ENCODE data around the gene NKAIN2.

The NKAIN2 gene

GRCh38 chr6:124755321-124755720 is 951.7 kb downstream of the NKAIN2 start:
- TF ChIP-seq CTCF (IDR thresholded peaks at IDR 0.05; ENCODE audit: low read depth, low read length, missing control alignments): no peak
- no peak overlapping the region for H3K4me3 ChIP-seq (replicated peaks; ENCODE audit: low read depth, low read length)
- DNase-seq (ENCODE audit: extremely low read depth, low read depth): no peak

GRCh38 chr6:124757560-124757959 is 953.9 kb downstream of the NKAIN2 start:
- TF ChIP-seq CTCF (IDR thresholded peaks at IDR 0.05; ENCODE audit: low read depth, low read length, missing control alignments): no peak
- H3K4me3 ChIP-seq (replicated peaks; ENCODE audit: low read depth, low read length): no peak overlapping the region
- no peak for DNase-seq (ENCODE audit: extremely low read depth, low read depth)

DNA sequence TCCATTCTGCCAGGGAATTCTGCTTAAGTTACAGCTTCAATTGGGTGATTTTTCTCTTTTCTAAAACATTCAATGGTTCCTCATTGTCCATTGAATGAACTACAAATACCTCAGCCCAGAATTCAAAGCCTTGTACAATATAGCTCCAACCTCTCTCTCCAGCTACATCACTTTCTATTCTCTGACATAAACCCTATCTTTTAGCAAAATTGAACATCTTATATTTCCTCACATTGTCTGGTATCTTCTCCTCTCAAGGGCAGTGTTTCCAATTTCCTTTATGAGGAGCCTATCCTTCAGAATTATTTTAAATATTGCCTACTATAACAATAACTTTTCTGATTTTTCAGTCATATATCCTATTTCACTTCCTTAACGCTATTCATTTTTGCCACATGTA is 955.0 kb downstream of the NKAIN2 start:
- TF ChIP-seq CTCF (IDR thresholded peaks at IDR 0.05; ENCODE audit: low read depth, low read length, missing control alignments): no peak
- DNase-seq (ENCODE audit: extremely low read depth, low read depth): no peak

DNA sequence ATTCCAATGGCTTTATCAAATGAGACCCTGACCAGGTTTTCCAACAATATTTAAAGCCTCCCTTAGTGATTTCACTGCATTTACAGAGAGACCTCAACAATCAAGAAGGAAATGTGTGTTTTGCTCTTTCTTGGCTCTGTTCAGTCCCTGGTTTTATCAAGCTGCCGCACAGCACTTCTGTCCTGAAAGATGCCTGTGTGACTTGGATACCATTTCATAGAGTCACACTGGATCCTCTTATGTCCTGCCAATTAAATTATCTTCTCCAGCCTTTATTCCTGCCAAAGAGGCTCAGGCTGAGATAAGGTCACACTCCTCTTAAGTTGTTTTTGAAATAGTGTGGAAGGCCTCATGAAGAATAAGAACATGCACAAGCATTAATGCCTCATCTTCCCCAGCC is 961.6 kb downstream of the NKAIN2 start:
- TF ChIP-seq CTCF (IDR thresholded peaks at IDR 0.05; ENCODE audit: low read depth, low read length, missing control alignments): no peak
- DNase-seq (ENCODE audit: extremely low read depth, low read depth): no peak
- H3K4me3 ChIP-seq (replicated peaks; ENCODE audit: low read depth, low read length): no peak overlapping the region

More for the DNA sequence above, 955.0 kb downstream of the NKAIN2 start:
- no peak overlapping the region for H3K4me3 ChIP-seq (replicated peaks; ENCODE audit: low read depth, low read length)

- H3K4me3 ChIP-seq (replicated peaks; ENCODE audit: low read depth, low read length): no peak overlapping the region
- no peak for TF ChIP-seq CTCF (IDR thresholded peaks at IDR 0.05; ENCODE audit: low read depth, low read length, missing control alignments)
- DNase-seq (ENCODE audit: extremely low read depth, low read depth): no peak
Observed at GRCh38 chr6:124768224-124768623, 964.6 kb downstream of the NKAIN2 start.

- no peak for DNase-seq (ENCODE audit: extremely low read depth, low read depth)
- no peak overlapping the region for H3K4me3 ChIP-seq (replicated peaks; ENCODE audit: low read depth, low read length)
- no peak for TF ChIP-seq CTCF (IDR thresholded peaks at IDR 0.05; ENCODE audit: low read depth, low read length, missing control alignments)
Observed at GRCh38 chr6:124769811-124770544, 966.3 kb downstream of the NKAIN2 start.

DNA sequence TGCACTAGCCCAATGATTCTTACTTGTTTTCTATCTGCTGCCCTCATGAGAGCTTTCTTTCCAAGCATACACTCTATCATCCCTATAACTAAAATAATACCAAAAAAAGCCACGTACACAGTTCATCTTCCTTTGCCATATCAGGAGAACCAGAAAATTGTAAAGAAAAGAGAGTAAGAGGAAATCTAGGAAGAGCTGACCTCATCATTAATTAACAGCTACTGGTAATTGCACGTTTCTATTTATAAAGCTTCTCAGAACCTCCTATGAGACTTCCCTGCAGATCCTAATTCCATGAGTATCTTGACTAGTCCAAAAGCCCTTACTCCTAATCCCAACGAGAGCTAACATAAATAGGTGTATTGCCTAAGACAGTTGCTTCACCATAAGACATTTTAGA is 967.1 kb downstream of the NKAIN2 start:
- no peak for TF ChIP-seq CTCF (IDR thresholded peaks at IDR 0.05; ENCODE audit: low read depth, low read length, missing control alignments)
- DNase-seq (ENCODE audit: extremely low read depth, low read depth): no peak
- H3K4me3 ChIP-seq (replicated peaks; ENCODE audit: low read depth, low read length): no peak overlapping the region

Data from HFF-Myc (cell line).